IMR-90 (cell line): Measurements from ENCODE around the gene CAVIN4.

Experiments
- BHLHE40 ChIP-seq: fragments of 150-350 bp; IDR thresholded peaks from 2 replicates; pipeline ENCODE4 v1.6.1; 2016; ENCODE audit warnings: mild to moderate bottlenecking, low read depth, low read length
- CEBPB ChIP-seq: IDR thresholded peaks from 2 replicates; pipeline ENCODE4 v1.6.1; 2012; ENCODE audit warnings: low read depth, low read length, improper control_type of control experiment
- CHD1 ChIP-seq: IDR thresholded peaks from 2 replicates; pipeline ENCODE4 v1.6.1; 2012; ENCODE audit warnings: low read depth, low read length, improper control_type of control experiment
- FOS ChIP-seq: fragments of 150-350 bp; IDR thresholded peaks from 2 replicates; pipeline ENCODE4 v1.6.1; 2016; ENCODE audit warnings: low read depth, low read length
- MAFK ChIP-seq: IDR thresholded peaks from 2 replicates; pipeline ENCODE4 v1.6.1; 2012; ENCODE audit warnings: low read depth, low read length, improper control_type of control experiment
- MAZ ChIP-seq: IDR thresholded peaks from 2 replicates; pipeline ENCODE4 v1.6.1; 2012; ENCODE audit warnings: low read depth, mild to moderate bottlenecking, low read length, improper control_type of control experiment, moderate library complexity, borderline replicate concordance
- MXI1 ChIP-seq: IDR thresholded peaks from 2 replicates; pipeline ENCODE4 v1.6.1; 2012; ENCODE audit warnings: low read depth, mild to moderate bottlenecking, low read length, moderate library complexity, borderline replicate concordance
- POLR2A ChIP-seq: IDR thresholded peaks from 2 replicates; pipeline ENCODE4 v1.6.1; 2012; ENCODE audit warnings: mild to moderate bottlenecking, low read depth, low read length
- RAD21 ChIP-seq: IDR thresholded peaks from 2 replicates; pipeline ENCODE4 v1.6.1; 2012; ENCODE audit warnings: low read length, improper control_type of control experiment
- RCOR1 ChIP-seq: IDR thresholded peaks from 2 replicates; pipeline ENCODE4 v1.6.1; 2012; ENCODE audit warnings: mild to moderate bottlenecking, low read length, improper control_type of control experiment; ENCODE audit not compliant: insufficient replicate concordance
- RFX5 ChIP-seq: IDR thresholded peaks from 2 replicates; pipeline ENCODE4 v1.8.0; 2012; ENCODE audit warnings: low read depth, mild to moderate bottlenecking, low read length, moderate library complexity
- SMC3 ChIP-seq: fragments of 150-350 bp; IDR thresholded peaks from 2 replicates; pipeline ENCODE4 v1.6.1; 2016; ENCODE audit warnings: low read depth, mild to moderate bottlenecking, antibody characterized with exemption, low read length, moderate library complexity
- TF ChIP-seq, protein P1 (sequence below): conservative IDR thresholded peaks from 2 replicates; pipeline ENCODE4 v1.5.1; 2012; ENCODE audit warnings: mild to moderate bottlenecking, low read depth, low read length, improper control_type of control experiment
- TF ChIP-seq, protein P2 (sequence below): fragments of 150-350 bp; IDR thresholded peaks from 2 replicates; pipeline ENCODE4 v1.6.1; 2017; ENCODE audit warnings: mild to moderate bottlenecking, antibody characterized with exemption, low read length, low read depth

DNA sequence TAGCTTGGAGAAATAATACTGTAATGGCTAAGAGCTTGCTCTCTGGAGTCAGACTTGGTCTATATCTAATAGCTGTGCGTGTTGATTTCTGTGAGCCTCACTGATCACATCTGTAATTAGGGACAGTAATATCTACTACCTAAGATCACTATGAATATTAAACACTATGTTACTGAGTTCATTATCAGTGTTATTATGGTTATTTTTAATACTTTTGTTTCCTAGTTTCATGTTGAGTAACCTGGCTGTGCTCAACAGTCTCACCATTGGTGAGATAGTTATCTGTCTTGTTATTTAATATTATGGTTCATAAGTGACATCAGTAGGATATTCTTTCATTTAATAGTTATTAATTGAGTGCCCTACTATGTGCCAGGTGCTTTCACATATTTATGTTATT is 22.4 kb upstream of the CAVIN4 start:
- TF ChIP-seq, protein P1, sequence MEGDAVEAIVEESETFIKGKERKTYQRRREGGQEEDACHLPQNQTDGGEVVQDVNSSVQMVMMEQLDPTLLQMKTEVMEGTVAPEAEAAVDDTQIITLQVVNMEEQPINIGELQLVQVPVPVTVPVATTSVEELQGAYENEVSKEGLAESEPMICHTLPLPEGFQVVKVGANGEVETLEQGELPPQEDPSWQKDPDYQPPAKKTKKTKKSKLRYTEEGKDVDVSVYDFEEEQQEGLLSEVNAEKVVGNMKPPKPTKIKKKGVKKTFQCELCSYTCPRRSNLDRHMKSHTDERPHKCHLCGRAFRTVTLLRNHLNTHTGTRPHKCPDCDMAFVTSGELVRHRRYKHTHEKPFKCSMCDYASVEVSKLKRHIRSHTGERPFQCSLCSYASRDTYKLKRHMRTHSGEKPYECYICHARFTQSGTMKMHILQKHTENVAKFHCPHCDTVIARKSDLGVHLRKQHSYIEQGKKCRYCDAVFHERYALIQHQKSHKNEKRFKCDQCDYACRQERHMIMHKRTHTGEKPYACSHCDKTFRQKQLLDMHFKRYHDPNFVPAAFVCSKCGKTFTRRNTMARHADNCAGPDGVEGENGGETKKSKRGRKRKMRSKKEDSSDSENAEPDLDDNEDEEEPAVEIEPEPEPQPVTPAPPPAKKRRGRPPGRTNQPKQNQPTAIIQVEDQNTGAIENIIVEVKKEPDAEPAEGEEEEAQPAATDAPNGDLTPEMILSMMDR: no peak
- TF ChIP-seq FOS (no peak), RCOR1 (no peak), RAD21 (no peak), BHLHE40 (no peak), RFX5 (no peak), CHD1 (no peak), POLR2A (no peak), MAFK (no peak), MAZ (no peak), CEBPB (no peak), MXI1 (no peak), SMC3 (no peak)
- TF ChIP-seq, protein P2, sequence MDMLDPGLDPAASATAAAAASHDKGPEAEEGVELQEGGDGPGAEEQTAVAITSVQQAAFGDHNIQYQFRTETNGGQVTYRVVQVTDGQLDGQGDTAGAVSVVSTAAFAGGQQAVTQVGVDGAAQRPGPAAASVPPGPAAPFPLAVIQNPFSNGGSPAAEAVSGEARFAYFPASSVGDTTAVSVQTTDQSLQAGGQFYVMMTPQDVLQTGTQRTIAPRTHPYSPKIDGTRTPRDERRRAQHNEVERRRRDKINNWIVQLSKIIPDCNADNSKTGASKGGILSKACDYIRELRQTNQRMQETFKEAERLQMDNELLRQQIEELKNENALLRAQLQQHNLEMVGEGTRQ: no peak
